ENCODE measurements around the gene RTN4R. TPM values are rescaled to one million over a fixed set of nuclear protein-coding genes. Genes with fewer than 3 reads are reported as not detected.

Gene RTN4R
- total RNA-seq, 1 experiment from 2014 or later, result 19.0 TPM

DNA sequence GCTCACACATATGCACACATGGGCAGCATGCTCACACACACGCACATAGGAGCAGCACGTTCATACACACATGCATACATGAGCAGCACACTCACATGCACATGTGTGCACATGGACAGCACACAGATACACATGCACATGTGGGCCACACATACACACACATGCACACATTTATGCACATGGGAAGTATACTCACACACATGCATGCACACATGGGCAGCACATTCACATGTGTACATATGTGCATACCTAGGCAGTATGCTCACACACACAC lies 42.5 kb downstream of the RTN4R start (continued):
- TF ChIP-seq, protein P1, sequence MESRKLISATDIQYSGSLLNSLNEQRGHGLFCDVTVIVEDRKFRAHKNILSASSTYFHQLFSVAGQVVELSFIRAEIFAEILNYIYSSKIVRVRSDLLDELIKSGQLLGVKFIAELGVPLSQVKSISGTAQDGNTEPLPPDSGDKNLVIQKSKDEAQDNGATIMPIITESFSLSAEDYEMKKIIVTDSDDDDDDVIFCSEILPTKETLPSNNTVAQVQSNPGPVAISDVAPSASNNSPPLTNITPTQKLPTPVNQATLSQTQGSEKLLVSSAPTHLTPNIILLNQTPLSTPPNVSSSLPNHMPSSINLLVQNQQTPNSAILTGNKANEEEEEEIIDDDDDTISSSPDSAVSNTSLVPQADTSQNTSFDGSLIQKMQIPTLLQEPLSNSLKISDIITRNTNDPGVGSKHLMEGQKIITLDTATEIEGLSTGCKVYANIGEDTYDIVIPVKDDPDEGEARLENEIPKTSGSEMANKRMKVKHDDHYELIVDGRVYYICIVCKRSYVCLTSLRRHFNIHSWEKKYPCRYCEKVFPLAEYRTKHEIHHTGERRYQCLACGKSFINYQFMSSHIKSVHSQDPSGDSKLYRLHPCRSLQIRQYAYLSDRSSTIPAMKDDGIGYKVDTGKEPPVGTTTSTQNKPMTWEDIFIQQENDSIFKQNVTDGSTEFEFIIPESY (IDR thresholded peaks at IDR 0.05; ENCODE audit: extremely low read depth, insufficient replicate concordance, low read length), result no peak
- TF ChIP-seq CBX3 (IDR thresholded peaks at IDR 0.05; ENCODE audit: low read depth), result no peak
- TF ChIP-seq SP1 (IDR thresholded peaks at IDR 0.05; ENCODE audit: low read depth), result no peak
- TF ChIP-seq RAD21 (IDR thresholded peaks at IDR 0.05; ENCODE audit: low read depth), result no peak
- no peak for TF ChIP-seq JUND (IDR thresholded peaks at IDR 0.05)
- TF ChIP-seq, protein P2, sequence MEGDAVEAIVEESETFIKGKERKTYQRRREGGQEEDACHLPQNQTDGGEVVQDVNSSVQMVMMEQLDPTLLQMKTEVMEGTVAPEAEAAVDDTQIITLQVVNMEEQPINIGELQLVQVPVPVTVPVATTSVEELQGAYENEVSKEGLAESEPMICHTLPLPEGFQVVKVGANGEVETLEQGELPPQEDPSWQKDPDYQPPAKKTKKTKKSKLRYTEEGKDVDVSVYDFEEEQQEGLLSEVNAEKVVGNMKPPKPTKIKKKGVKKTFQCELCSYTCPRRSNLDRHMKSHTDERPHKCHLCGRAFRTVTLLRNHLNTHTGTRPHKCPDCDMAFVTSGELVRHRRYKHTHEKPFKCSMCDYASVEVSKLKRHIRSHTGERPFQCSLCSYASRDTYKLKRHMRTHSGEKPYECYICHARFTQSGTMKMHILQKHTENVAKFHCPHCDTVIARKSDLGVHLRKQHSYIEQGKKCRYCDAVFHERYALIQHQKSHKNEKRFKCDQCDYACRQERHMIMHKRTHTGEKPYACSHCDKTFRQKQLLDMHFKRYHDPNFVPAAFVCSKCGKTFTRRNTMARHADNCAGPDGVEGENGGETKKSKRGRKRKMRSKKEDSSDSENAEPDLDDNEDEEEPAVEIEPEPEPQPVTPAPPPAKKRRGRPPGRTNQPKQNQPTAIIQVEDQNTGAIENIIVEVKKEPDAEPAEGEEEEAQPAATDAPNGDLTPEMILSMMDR (IDR thresholded peaks at IDR 0.05 in 2 of 3, conservative IDR thresholded peaks at IDR 0.05 in 1 of 3; ENCODE audit: borderline replicate concordance in 1 of 3, insufficient read depth in 1 of 3, low read depth in 2 of 3, low read length in 2 of 3), result no peak
- no peak for TF ChIP-seq CEBPB (IDR thresholded peaks at IDR 0.05; ENCODE audit: low read depth)
- TF ChIP-seq SIN3A (IDR thresholded peaks at IDR 0.05; ENCODE audit: low read depth), result no peak

DNA sequence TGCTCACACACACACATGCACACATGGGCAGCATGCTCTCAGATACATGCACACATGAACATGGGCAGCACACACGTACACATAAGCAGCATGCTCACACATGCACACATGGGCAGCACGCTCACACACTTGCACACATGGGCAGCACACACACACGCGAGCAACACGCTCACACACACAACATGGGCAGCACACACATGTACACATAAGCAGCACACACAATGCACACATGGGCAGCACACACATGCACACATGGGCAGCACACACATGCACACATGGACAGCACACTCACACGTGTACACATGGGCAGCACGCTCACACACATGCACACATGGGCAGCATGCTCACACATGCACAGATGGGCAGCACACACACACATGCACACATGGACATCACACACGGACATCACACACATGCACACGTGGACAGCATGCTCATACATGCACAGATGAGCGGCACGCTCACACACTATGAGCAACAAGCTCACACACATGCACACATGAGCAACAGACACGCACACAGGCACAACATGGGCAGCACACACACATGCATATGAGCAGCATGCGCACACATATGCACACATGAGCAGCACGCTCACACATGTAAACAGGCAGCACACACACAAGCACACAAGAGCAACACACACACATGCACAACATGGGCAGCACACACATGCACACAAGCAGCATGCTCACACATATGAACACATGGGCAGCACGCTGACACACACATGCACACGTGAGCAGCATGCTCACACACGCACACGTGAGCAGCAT lies 43.0 kb downstream of the RTN4R start:
- Histone ChIP-seq H3K9me2 (ENCODE audit: insufficient read depth) (no peaks in the 10 kb centered on the region), H2AFZ (ENCODE audit: low read depth, low read length, poor library complexity, severe bottlenecking) (no peak overlapping the region), H3K4me1 (ENCODE audit: control insufficient read depth in 1 of 2, insufficient read depth in 2 of 2, low read length in 2 of 2) (no peaks in the 10 kb centered on the region), H3K9ac (ENCODE audit: low read length) (no peak overlapping the region), H3K36me3 (ENCODE audit: control insufficient read depth in 1 of 2, insufficient read depth in 2 of 2, low read length in 2 of 2) (no peaks in the 10 kb centered on the region), H3K27me3 (ENCODE audit: insufficient read depth, low read length) (no peaks in the 10 kb centered on the region), H3K79me2 (ENCODE audit: insufficient read depth, low read length) (no peaks in the 10 kb centered on the region), H3K4me3 (replicated peaks in 1 of 2; ENCODE audit: low read depth in 1 of 2, low read length in 2 of 2) (no peak overlapping the region), H4K20me1 (ENCODE audit: insufficient read depth) (no peaks in the 10 kb centered on the region), H3K27ac (ENCODE audit: low read depth, low read length) (no peak overlapping the region), H3K9me3 (ENCODE audit: control insufficient read depth in 1 of 2, insufficient read depth in 1 of 2, low read depth in 1 of 2, low read length in 2 of 2) (peaks cover 0 to 8% of the 10 kb centered on the region in 2 experiments; a peak in 1 of 4 replicates), H3K4me2 (ENCODE audit: low read length) (no peak overlapping the region)
- ChIA-PET POLR2A (no interaction called here), RAD21 (ENCODE audit: low non-redundant PET in 1 of 2, low total read pairs in 2 of 2, uncharacterized antibody in 2 of 2, unreplicated experiment in 2 of 2) (no interaction called here), CTCF (no interaction called here)
- DNase-seq (ENCODE audit: low read depth, low spot score) (no peak), ATAC-seq (no peak)
- no peak for TF ChIP-seq ELF1 (IDR thresholded peaks at IDR 0.05; ENCODE audit: borderline replicate concordance, low read depth)
- TF ChIP-seq, protein P3, sequence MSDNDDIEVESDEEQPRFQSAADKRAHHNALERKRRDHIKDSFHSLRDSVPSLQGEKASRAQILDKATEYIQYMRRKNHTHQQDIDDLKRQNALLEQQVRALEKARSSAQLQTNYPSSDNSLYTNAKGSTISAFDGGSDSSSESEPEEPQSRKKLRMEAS (IDR thresholded peaks at IDR 0.05), result no peak
- TF ChIP-seq CBX3 (IDR thresholded peaks at IDR 0.05; ENCODE audit: low read depth), result no peak
- no peak for TF ChIP-seq EZH2 (IDR thresholded peaks at IDR 0.05)
- intact Hi-C loops (cut with micrococcal nuclease), result no loop called here
- BruUV-seq (replicated peaks), result no TSS peak

All from HCT116 (cell line).